K562 (cell line): ENCODE results near the gene TEX264. TPM values are rescaled to one million over a fixed set of nuclear protein-coding genes. Genes with fewer than 3 reads are reported as not detected.

Experiments used
- ATAC-seq: fragments of 200-7000 bp; cut with Tn5 transposase; 3 replicates; pipeline ENCODE4 v1.9.1; 2020; ENCODE audit warnings: moderate library complexity
- BruUV-seq: library from RNA; stranded (reverse); fragments of 400-500 nt; replicated peaks from 2 replicates; lab custom pipeline; 2021; lab: Mats Ljungman, UMichigan
- CTCF ChIA-PET: fragments of 300-600 bp; formaldehyde crosslinking; extraction: SDS; loops from one replicate; lab custom pipeline; 2021; ENCODE audit warnings: low intra/inter-chr PET ratio; lab: Yijun Ruan, JAX
- POLR2A ChIA-PET: fragments of 300-600, 350-650 bp; sonication (Branson Sonifier 250); formaldehyde crosslinking; extraction: SDS; loops from one replicate; lab custom pipeline; 2021; ENCODE audit warnings: antibody characterized with exemption, inconsistent platforms; lab: Yijun Ruan, JAX
- DNase-seq, 4 experiments: peaks; one replicate each; pipeline versions ENCODE4 v3.0.0 to v3.0.0-alpha.2; 2011 to 2018; ENCODE audit warnings: low spot score in 3 of 4, mixed read lengths in 3 of 4; ENCODE audit errors: extremely low read depth in 1 of 4
- FAIRE-seq: peaks from 2 replicates; lab custom pipeline; 2011; peaks lifted over from hg19 to GRCh38; lab: Jason Lieb, UNC
- H2AFZ ChIP-seq: 2 replicates; pipeline ENCODE4 v1.6.0; 2011; ENCODE audit warnings: low read depth, low read length, control low read depth, inconsistent platforms
- H3K27ac ChIP-seq: fragments of 200-600 bp; 3 replicates; pipeline ENCODE4 v1.8.0; 2011; ENCODE audit warnings: low read depth, mild to moderate bottlenecking, control low read depth, inconsistent platforms, low read length, moderate library complexity, mixed read lengths; ENCODE audit errors: extremely low read depth
- H3K27me3 ChIP-seq, 2 experiments: fragments of 300-600 bp in 1 of 2; 2 replicates in 1 of 2; 3 replicates in 1 of 2; pipeline versions ENCODE4 v1.6.0 to v1.8.0; 2011; ENCODE audit warnings: inconsistent platforms in 2 of 2, low read length in 2 of 2, mild to moderate bottlenecking in 1 of 2, mixed read lengths in 1 of 2, moderate library complexity in 1 of 2; ENCODE audit not compliant: control insufficient read depth in 2 of 2, insufficient read depth in 2 of 2
- H3K36me3 ChIP-seq: fragments of 300-600 bp; 3 replicates; pipeline ENCODE4 v1.8.0; 2011; ENCODE audit warnings: mild to moderate bottlenecking, low read length, inconsistent platforms; ENCODE audit not compliant: control insufficient read depth, insufficient read depth
- H3K4me1 ChIP-seq, 2 experiments: fragments of 200-600 bp in 1 of 2; replicated peaks in 1 of 2; 2 replicates in 1 of 2; 3 replicates in 1 of 2; pipeline versions ENCODE4 v1.5.1 to v1.8.0; 2011; ENCODE audit warnings: inconsistent platforms in 2 of 2, low read length in 2 of 2, mild to moderate bottlenecking in 1 of 2, mixed read lengths in 1 of 2, moderate library complexity in 1 of 2; ENCODE audit not compliant: control insufficient read depth in 2 of 2, insufficient read depth in 2 of 2
- H3K4me2 ChIP-seq: 2 replicates; pipeline ENCODE4 v1.6.1; 2011; ENCODE audit warnings: low read length, control low read depth, inconsistent platforms, mixed read lengths; ENCODE audit not compliant: insufficient read depth
- H3K4me3 ChIP-seq: fragments of 200-600 bp; sonication (generic), shearing (Covaris generic); 2 replicates; pipeline ENCODE4 v1.5.1; 2016; ENCODE audit warnings: control low read depth, inconsistent platforms
- H3K79me2 ChIP-seq: fragments of 200-600 bp; 3 replicates; pipeline ENCODE4 v1.8.0; 2011; ENCODE audit warnings: low read length, inconsistent platforms; ENCODE audit not compliant: control insufficient read depth, insufficient read depth
- H3K9ac ChIP-seq, 2 experiments: 2 replicates each; pipeline versions ENCODE4 v1.6.0 to v1.6.1; 2011; ENCODE audit warnings: low read depth in 2 of 2, low read length in 2 of 2, control low read depth in 1 of 2, inconsistent platforms in 1 of 2, mild to moderate bottlenecking in 1 of 2, mixed read lengths in 1 of 2; ENCODE audit not compliant: insufficient read depth in 1 of 2
- H3K9me1 ChIP-seq: one replicate; pipeline ENCODE4 v1.6.0; 2011; ENCODE audit warnings: inconsistent platforms, mild to moderate bottlenecking, low read length, moderate library complexity; ENCODE audit not compliant: control insufficient read depth, insufficient read depth
- H3K9me3 ChIP-seq: replicated peaks from 2 replicates; pipeline ENCODE4 v1.5.1; 2011; ENCODE audit warnings: low read depth, low read length, inconsistent platforms; ENCODE audit not compliant: control insufficient read depth, insufficient read depth
- H4K20me1 ChIP-seq: replicated peaks from 2 replicates; pipeline ENCODE4 v1.6.1; 2011; ENCODE audit warnings: low read length, inconsistent platforms, mixed read lengths; ENCODE audit not compliant: control insufficient read depth, insufficient read depth
- AFF4 ChIP-seq: sonication (generic); formaldehyde crosslinking; IDR thresholded peaks from 2 replicates; pipeline ENCODE4 v1.8.0; 2023; ENCODE audit warnings: mild to moderate bottlenecking, missing genetic modification reagents
- ESRRA ChIP-seq: fragments of 450-650 bp; IDR thresholded peaks from 2 replicates; pipeline ENCODE4 v1.6.1; 2014; ENCODE audit warnings: low read depth, mild to moderate bottlenecking, moderate library complexity, borderline replicate concordance
- GABPA ChIP-seq: fragments of 200-800 bp; sonication (Bioruptor generic); conservative IDR thresholded peaks from 2 replicates; pipeline ENCODE4 v1.6.1; 2016; ENCODE audit warnings: low read depth, missing genetic modification characterization, missing compliant biosample characterization
- HCFC1 ChIP-seq: IDR thresholded peaks from 2 replicates; pipeline ENCODE4 v1.6.1; 2012; ENCODE audit warnings: low read depth, low read length, improper control_type of control experiment
- HDAC8 ChIP-seq: fragments of 450-650 bp; IDR thresholded peaks from 2 replicates; pipeline ENCODE4 v1.6.1; 2016; ENCODE audit warnings: mild to moderate bottlenecking, missing genetic modification characterization, moderate library complexity, missing compliant biosample characterization
- HMGN3 ChIP-seq: IDR thresholded peaks from 2 replicates; pipeline ENCODE4 v1.6.1; 2011; ENCODE audit warnings: borderline replicate concordance, low read depth, mild to moderate bottlenecking, mixed read lengths, low read length; ENCODE audit not compliant: insufficient read length; ENCODE audit errors: extremely low read depth
- L3MBTL2 ChIP-seq: fragments of 450-650 bp; IDR thresholded peaks from 2 replicates; pipeline ENCODE4 v1.6.1; 2016; ENCODE audit warnings: mild to moderate bottlenecking, moderate library complexity
- PHF20 ChIP-seq: fragments of 450-650 bp; IDR thresholded peaks from 2 replicates; pipeline ENCODE4 v1.6.1; 2018; ENCODE audit not compliant: partially characterized antibody
- PPARD ChIP-seq: fragments of 250-450 bp; sonication (Bioruptor Pico); IDR thresholded peaks from 2 replicates; pipeline ENCODE4 v1.8.0; 2022; ENCODE audit warnings: inconsistent platforms, mild to moderate bottlenecking, moderate library complexity
- ZNF175 ChIP-seq: fragments of 200-800 bp; sonication (Bioruptor generic); IDR thresholded peaks from 2 replicates; pipeline ENCODE4 v1.6.1; 2016; ENCODE audit warnings: low read depth, mild to moderate bottlenecking, missing genetic modification characterization, missing compliant biosample characterization
- ZNF263 ChIP-seq: sonication (generic); formaldehyde crosslinking; IDR thresholded peaks from 2 replicates; pipeline ENCODE4 v1.8.0; 2022; ENCODE audit warnings: mild to moderate bottlenecking, missing genetic modification reagents, borderline replicate concordance
- ZNF584 ChIP-seq: fragments of 200-800 bp; sonication (Bioruptor generic); IDR thresholded peaks from 2 replicates; pipeline ENCODE4 v1.6.1; 2016; ENCODE audit warnings: low read depth, mild to moderate bottlenecking, missing genetic modification characterization, missing compliant biosample characterization
- WGBS: fragments of 100-300 bp; shearing (Covaris generic); methylation state at CpG from one replicate; pipeline ENCODE4 v1.1.6; 2016; ENCODE audit warnings: low coverage, mixed read lengths; ENCODE audit not compliant: insufficient coverage; ENCODE audit errors: missing lambda C conversion rate; 5-methylcytosine and 5-hydroxymethylcytosine counted together
- in situ Hi-C: fragments of 300-500 bp; cut with MboI; formaldehyde crosslinking; loops from 4 replicates; pipeline ENCODE4 v1.15.0; 2018; ENCODE audit warnings: inconsistent platforms, mixed read lengths
- intact Hi-C: fragments of 100-400 bp; cut with micrococcal nuclease; formaldehyde crosslinking; loops from 2 replicates; pipeline ENCODE4 v1.14.2; 2022
- polyA plus RNA-seq, 8 experiments: library from polyadenylated mRNA; depleted of rRNA in 4 of 8; stranded (reverse) in 5 of 8; unstranded in 3 of 8; fragments of >200 nt; fragmentation: Nextera tagmentation in 2 of 8; fragmentation: Illumina TruSeq in 1 of 8; extraction: Ambion mirVana in 2 of 8; extraction: Trizol in 1 of 8; gene quantifications; 2 replicates each; pipeline versions ENCODE4 v1.2.1 to v1.2.3, GENCODE V29; 2011 to 2014; ENCODE audit warnings: inconsistent platforms in 1 of 8, missing spikeins in 1 of 8
- total RNA-seq, 7 experiments: library from RNA; depleted of rRNA in 6 of 7; stranded (reverse); fragments of >200 nt in 6 of 7; fragmentation: Illumina TruSeq in 2 of 7; extraction: Trizol in 2 of 7; gene quantifications; 2 replicates each; pipeline versions ENCODE4 v1.2.1 to v1.2.3, GENCODE V29; 2011 to 2021; ENCODE audit warnings: low replicate concordance in 1 of 7

Gene TEX264
- total and polyA plus RNA-seq, 9 of the 15 experiments (the other 6 are each of a cell fraction or from before 2014, with no cell fraction given): 4.1 to 47.0 (median 31.0) TPM

- Histone ChIP-seq H3K9me1 (no peaks in the 10 kb centered on the region), H3K27me3 (peaks cover 0 to 17% of the 10 kb centered on the region in 2 experiments; a peak in 2 of 5 replicates), H3K4me1 (no peaks in the 10 kb centered on the region; a peak in 1 of 5 replicates), H3K4me2 (no peak overlapping the region), H3K4me3 (no peak overlapping the region), H4K20me1 (no peaks in the 10 kb centered on the region), H3K9me3 (no peaks in the 10 kb centered on the region), H3K79me2 (no peaks in the 10 kb centered on the region), H2AFZ (0 out of 2 replicates have a peak overlapping the region, but pooled peaks have one; percentile 45), H3K9ac (no peak overlapping the region), H3K36me3 (no peaks in the 10 kb centered on the region), H3K27ac (no peak overlapping the region)
- POLR2A ChIA-PET: no interaction called here
- FAIRE-seq: no peak
- peak in 1 of 4 experiments; percentile 2 for DNase-seq
- intact Hi-C loops (no loop called here), in situ Hi-C loops (no loop called here)
- BruUV-seq: no TSS peak
- peak; percentile 50 for ATAC-seq
- WGBS: 29% methylated on average over 7 of the region's 8 CpGs
- CTCF ChIA-PET: no interaction called here
- TF ChIP-seq ZNF175 (CRISPR knock-in tag) (peak; percentile 66), ESRRA (no peak), AFF4 (CRISPR knock-in tag) (no peak), HMGN3 (no peak), L3MBTL2 (peak; percentile 45; the same call in 1 of the 2 replicates), PHF20 (no peak), ZNF584 (CRISPR knock-in tag) (no peak), HCFC1 (no peak), GABPA (peak; percentile 34; the same call in 1 of the 2 replicates), ZNF263 (CRISPR knock-in tag) (no peak), PPARD (no peak), HDAC8 (no peak)
These were observed 50.2 kb downstream of the TEX264 start for GRCh38 chr3:51721062-51721745.
